ENCODE results near the gene PITRM1. TPM values are rescaled to one million over a fixed set of nuclear protein-coding genes. Genes with fewer than 3 reads are reported as not detected.
A peak's percentile ranks its signal among the peaks of the same experiment; 100 is the strongest.

Gene PITRM1
- total and polyA plus RNA-seq, 11 donors: 65.8 to 128 (median 91.8) TPM

DNA sequence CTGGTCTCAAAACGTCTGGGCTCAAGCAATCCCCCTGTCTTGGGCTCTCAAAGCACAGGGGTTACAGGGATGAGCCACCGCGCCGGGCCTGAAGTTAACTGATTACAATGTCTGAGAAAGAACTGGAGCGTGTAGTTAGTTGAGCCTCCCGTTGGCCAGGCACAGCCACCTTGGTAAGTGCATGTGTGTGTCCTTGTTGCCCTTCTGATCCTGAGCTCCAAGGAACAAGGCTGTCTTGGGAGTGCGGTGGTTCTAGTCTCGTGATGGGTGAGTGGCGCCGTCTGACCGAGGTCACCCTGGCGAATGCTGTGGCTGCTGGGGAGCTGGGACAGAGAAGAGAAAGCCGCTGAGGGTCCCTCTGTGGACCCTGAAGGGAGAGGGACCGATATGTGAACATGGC, 50.5 kb downstream of the PITRM1 start:
- H3K9me3 ChIP-seq: no peaks in the 10 kb centered on the region
- H3K4me1 ChIP-seq: peaks cover 0 to 32% (median 10%) of the 10 kb centered on the region in 12 donors
- no peak for ATAC-seq
- 88 to 90% (median 89%) methylated on average over 13 to 14 of the region's 14 CpGs for WGBS, 4 donors
- DNase-seq: peak in 1 of 5 donors; percentile 24
- intact Hi-C loops (cut with DNase I): no loop called here
- H3K27ac ChIP-seq: no peak overlapping the region
- peaks cover 0 to 79% (median 49%) of the 10 kb centered on the region in 9 donors for H3K36me3 ChIP-seq
- no peaks in the 10 kb centered on the region for H3K27me3 ChIP-seq
- H3K4me3 ChIP-seq: no peak overlapping the region
- TF ChIP-seq, protein P1, sequence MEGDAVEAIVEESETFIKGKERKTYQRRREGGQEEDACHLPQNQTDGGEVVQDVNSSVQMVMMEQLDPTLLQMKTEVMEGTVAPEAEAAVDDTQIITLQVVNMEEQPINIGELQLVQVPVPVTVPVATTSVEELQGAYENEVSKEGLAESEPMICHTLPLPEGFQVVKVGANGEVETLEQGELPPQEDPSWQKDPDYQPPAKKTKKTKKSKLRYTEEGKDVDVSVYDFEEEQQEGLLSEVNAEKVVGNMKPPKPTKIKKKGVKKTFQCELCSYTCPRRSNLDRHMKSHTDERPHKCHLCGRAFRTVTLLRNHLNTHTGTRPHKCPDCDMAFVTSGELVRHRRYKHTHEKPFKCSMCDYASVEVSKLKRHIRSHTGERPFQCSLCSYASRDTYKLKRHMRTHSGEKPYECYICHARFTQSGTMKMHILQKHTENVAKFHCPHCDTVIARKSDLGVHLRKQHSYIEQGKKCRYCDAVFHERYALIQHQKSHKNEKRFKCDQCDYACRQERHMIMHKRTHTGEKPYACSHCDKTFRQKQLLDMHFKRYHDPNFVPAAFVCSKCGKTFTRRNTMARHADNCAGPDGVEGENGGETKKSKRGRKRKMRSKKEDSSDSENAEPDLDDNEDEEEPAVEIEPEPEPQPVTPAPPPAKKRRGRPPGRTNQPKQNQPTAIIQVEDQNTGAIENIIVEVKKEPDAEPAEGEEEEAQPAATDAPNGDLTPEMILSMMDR (IDR thresholded peaks at IDR 0.05): no peak
- no peak for TF ChIP-seq POLR2A (IDR thresholded peaks at IDR 0.05)

DNA sequence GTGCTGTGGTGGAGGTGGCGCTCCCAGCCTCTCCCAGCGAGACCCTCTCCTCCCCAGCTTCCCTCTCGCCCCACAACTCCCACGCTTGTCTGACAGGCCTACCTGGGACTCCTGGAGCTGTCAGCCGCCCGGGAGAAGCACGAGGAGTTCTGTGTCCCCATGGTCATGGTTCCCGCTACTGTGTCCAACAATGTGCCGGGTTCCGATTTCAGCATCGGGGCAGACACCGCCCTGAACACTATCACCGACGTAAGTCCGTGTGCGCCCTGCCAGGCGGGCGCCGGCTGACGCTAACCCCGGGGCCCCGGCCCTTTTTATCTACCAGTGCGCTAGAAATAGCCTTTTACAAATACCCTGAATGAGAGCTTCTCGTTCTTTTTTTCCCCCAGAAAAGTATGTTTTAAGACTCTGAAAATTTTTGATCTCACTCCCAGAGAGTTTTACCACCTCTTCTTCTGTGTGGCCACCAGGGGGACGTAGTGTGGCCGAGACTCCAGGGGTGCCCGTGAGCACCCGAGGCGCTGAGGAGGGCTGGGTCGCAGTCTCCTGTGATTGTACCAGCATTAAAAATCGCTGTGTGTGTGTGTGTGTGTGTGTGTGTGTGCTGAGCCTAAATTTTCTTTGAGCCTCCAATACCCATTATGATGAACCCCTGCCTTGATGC, 52.7 kb downstream of the PITRM1 start:
- Histone ChIP-seq H3K4me3 (no peak overlapping the region), H3K4me1 (peaks cover 0 to 13% (median 2%) of the 10 kb centered on the region in 12 donors), H3K9me3 (no peaks in the 10 kb centered on the region), H3K27ac (no peak overlapping the region), H3K36me3 (peaks cover 0 to 85% (median 60%) of the 10 kb centered on the region in 9 donors), H3K27me3 (no peaks in the 10 kb centered on the region)
- DNase-seq (peak in 2 of 5 donors; percentile 38 to 42), ATAC-seq (peak in 1 of 4 donors; percentile 32)
- intact Hi-C loops (cut with DNase I): no loop called here
- 70 to 81% (median 78%) methylated on average over 28 to 31 of the region's 31 CpGs for WGBS, 4 donors
- TF ChIP-seq POLR2A (IDR thresholded peaks at IDR 0.05): no peak
- TF ChIP-seq, protein P1 (IDR thresholded peaks at IDR 0.05): peak in 10 of 12 donors; percentile 17 to 56 (median 32)

DNA sequence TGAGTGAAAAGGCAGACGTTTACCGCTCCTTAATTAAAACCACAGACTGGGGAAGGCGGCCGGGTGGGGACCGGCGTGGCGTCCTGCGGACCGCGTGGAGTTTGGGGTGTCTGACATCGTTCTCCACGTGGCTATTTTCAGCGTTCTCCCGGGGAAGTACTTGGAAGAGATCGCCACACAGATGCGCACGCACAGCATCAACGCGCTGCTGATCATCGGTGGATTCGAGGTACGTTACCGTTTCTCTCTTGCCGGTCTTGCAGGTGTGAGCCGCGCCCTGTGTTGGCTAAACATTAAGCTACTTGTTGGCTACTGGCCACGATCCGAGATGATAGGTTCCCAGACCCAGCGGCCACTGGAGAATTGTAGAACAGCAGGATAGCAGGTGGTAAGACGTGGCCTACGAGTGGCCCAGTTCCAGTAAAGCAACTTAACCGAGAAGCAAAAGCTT, 53.9 kb downstream of the PITRM1 start:
- Histone ChIP-seq H3K4me3 (no peak overlapping the region), H3K36me3 (peaks cover 0 to 82% (median 63%) of the 10 kb centered on the region in 9 donors), H3K27ac (no peak overlapping the region), H3K9me3 (no peaks in the 10 kb centered on the region), H3K4me1 (peaks cover 0 to 8% (median 1%) of the 10 kb centered on the region in 12 donors), H3K27me3 (no peaks in the 10 kb centered on the region)
- ATAC-seq: no peak
- intact Hi-C loops (cut with DNase I): no loop called here
- DNase-seq: peak in 1 of 5 donors; percentile 20
- WGBS, 4 donors: 88 to 93% (median 92%) methylated on average over 32 of the region's 32 CpGs
- TF ChIP-seq, protein P1 (IDR thresholded peaks at IDR 0.05): no peak
- TF ChIP-seq POLR2A (IDR thresholded peaks at IDR 0.05): no peak

DNA sequence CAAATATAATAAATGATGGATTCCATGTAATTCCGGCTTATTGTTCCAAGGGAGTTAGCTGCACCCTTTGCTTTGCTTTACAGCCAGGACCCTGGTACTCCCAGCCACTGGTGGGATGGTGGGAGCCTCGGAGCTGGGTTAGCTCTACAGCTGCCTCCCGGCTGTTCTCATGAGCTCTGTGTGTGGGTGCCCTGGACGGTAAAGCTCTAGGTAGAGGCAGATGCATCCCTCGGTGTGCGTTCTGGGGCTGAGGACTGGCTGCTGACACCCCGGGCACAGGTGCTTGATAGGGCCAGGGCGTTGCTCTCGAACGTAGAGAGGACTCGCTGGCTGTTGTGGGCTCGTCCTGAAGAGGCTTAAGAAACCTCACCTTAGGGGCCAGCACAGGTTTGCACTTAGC, 55.1 kb downstream of the PITRM1 start:
- peak in 2 of 5 donors; percentile 5 to 30 for DNase-seq
- H3K4me1 ChIP-seq: peaks cover 0 to 4% (median 0%) of the 10 kb centered on the region in 12 donors
- H3K4me3 ChIP-seq: no peak overlapping the region
- 93 to 96% (median 95%) methylated on average over 9 to 12 of the region's 12 CpGs for WGBS, 4 donors
- peaks cover 2 to 83% (median 66%) of the 10 kb centered on the region in 9 donors for H3K36me3 ChIP-seq
- no peak for ATAC-seq
- H3K27me3 ChIP-seq: no peaks in the 10 kb centered on the region
- H3K27ac ChIP-seq: no peak overlapping the region
- intact Hi-C loops (cut with DNase I): no loop called here
- no peaks in the 10 kb centered on the region for H3K9me3 ChIP-seq
- TF ChIP-seq, protein P1 (IDR thresholded peaks at IDR 0.05): no peak
- TF ChIP-seq POLR2A (IDR thresholded peaks at IDR 0.05): no peak

Data from heart left ventricle (tissue), 16 donors.